Measurements from ENCODE around the gene SCARB2. TPM values are rescaled to one million over a fixed set of nuclear protein-coding genes. Genes with fewer than 3 reads are reported as not detected.

SCARB2 gene
- total and polyA plus RNA-seq, 2 donors (not counting 3 experiments of a cell fraction or from before 2014, with no cell fraction given), result 75.2 to 116 TPM

DNA sequence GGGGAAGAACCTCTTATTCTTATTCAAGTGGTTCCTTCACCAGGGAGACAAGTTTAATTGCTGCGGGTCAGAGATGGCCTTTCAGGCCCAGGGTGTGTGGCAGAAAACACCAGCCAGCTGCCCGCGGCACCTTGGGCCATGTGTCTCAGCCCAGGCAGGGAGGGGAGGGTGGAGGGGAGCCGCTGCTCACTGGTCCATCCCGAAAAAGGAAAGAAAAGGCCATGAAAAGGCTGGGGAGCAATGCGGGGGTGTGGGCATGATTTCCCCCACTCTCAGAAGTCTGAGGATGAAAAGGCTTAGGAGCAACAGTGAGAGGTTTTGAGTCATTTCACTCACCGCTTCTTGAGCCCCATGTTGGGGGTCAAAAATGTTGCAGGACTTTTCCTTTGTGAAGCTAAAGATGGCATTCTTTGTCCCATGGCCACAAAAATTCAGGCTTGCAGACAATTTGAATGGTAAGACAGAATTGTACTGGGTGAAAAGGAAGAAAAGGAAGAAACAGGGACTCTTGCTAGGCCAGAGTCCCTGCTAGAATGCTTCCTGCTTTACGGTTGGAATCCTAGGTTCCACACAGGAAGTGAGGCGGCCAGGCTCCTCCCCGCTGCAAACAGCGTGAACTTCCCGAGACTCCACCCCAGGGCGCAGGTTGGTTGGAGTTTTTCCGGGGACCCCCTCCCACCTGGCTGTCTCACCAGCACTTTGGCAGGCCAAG, 20.5 kb upstream of the SCARB2 start:
- Histone ChIP-seq H3K27ac (ENCODE audit: insufficient read depth, low read depth, low read length) (no peak overlapping the region), H3K79me2 (ENCODE audit: control insufficient read depth, insufficient read depth, low read length) (no peaks in the 10 kb centered on the region), H3K4me1 (ENCODE audit: control insufficient read depth, extremely low read depth, insufficient read depth, low read length) (no peaks in the 10 kb centered on the region), H3K9me3 (replicated peaks; ENCODE audit: control insufficient read depth, insufficient read depth, low read length) (no peaks in the 10 kb centered on the region), H3K27me3 (ENCODE audit: control insufficient read depth in 2 of 2, insufficient read depth in 2 of 2, low read length in 2 of 2) (peaks cover 13 to 25% of the 10 kb centered on the region in 2 experiments), H3K9me1 (replicated peaks; ENCODE audit: control insufficient read depth, extremely low read depth, insufficient read depth, low read length) (no peaks in the 10 kb centered on the region), H2AFZ (ENCODE audit: low read depth, low read length) (no peak overlapping the region), H3K36me3 (ENCODE audit: control insufficient read depth in 2 of 2, extremely low read depth in 1 of 2, insufficient read depth in 2 of 2, low read length in 2 of 2) (no peaks in the 10 kb centered on the region), H3K4me3 (replicated peaks in 1 of 3; ENCODE audit: insufficient read depth in 1 of 3, low read depth in 1 of 3, low read length in 3 of 3) (no peak overlapping the region), H4K20me1 (replicated peaks; ENCODE audit: control insufficient read depth, extremely low read depth, insufficient read depth, low read length) (no peaks in the 10 kb centered on the region), H3K9ac (replicated peaks; ENCODE audit: extremely low read depth, insufficient read depth, low read length) (no peak overlapping the region), H3K4me2 (ENCODE audit: insufficient read depth, low read length) (no peak overlapping the region)
- no peak for FAIRE-seq
- ChIA-PET POLR2A (no interaction called here), CTCF (interaction anchor here (1.6 kb wide), 1 partner anchor 54 kb away, joined by 3 read pairs; no protein-coding TSS in a partner anchor)
- no TSS peak for BruUV-seq (replicated peaks)
- TF ChIP-seq, protein P1, sequence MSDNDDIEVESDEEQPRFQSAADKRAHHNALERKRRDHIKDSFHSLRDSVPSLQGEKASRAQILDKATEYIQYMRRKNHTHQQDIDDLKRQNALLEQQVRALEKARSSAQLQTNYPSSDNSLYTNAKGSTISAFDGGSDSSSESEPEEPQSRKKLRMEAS (IDR thresholded peaks at IDR 0.05; ENCODE audit: insufficient read depth, insufficient read length), result no peak
- no peak for TF ChIP-seq JUN (IDR thresholded peaks at IDR 0.05; ENCODE audit: borderline replicate concordance, insufficient read depth, insufficient read length, low read depth)
- dilution Hi-C loops (cut with MboI; ENCODE audit: extremely low pct_ligation_motif_present, low sequenced_read_pairs) (no loop called here), intact Hi-C loops (cut with micrococcal nuclease) (no loop called here)
- DNase-seq (ENCODE audit: low read depth, low spot score), result no peak

DNA sequence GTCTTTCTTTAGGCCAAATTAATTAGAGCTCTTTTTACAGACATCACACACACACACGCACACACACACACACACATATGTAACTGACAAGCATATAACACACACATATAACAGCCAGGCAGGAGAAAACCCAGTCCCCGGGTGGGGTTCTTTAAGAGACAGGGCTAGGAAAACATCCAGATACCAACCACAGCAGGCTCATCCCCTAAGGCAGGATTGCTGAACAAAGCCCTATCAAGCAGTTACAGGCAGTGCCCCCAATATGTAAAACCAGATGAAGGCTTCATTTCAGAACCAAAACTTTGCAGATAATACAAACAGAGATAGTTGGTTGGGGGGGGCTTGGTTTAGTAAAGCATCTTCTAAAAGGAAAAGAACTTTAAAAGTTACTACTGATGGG, 19.9 kb upstream of the SCARB2 start:
- intact Hi-C loops (cut with micrococcal nuclease) (no loop called here), dilution Hi-C loops (cut with MboI; ENCODE audit: extremely low pct_ligation_motif_present, low sequenced_read_pairs) (no loop called here)
- H3K4me1 ChIP-seq (ENCODE audit: control insufficient read depth, extremely low read depth, insufficient read depth, low read length), result no peaks in the 10 kb centered on the region
- H3K4me2 ChIP-seq (ENCODE audit: insufficient read depth, low read length), result no peak overlapping the region
- DNase-seq (ENCODE audit: low read depth, low spot score) (no peak), FAIRE-seq (no peak)
- POLR2A ChIA-PET, result no interaction called here
- H3K9ac ChIP-seq (replicated peaks; ENCODE audit: extremely low read depth, insufficient read depth, low read length), result no peak overlapping the region
- H3K36me3 ChIP-seq (ENCODE audit: control insufficient read depth in 2 of 2, extremely low read depth in 1 of 2, insufficient read depth in 2 of 2, low read length in 2 of 2), result no peaks in the 10 kb centered on the region
- H3K79me2 ChIP-seq (ENCODE audit: control insufficient read depth, insufficient read depth, low read length), result no peaks in the 10 kb centered on the region
- no peaks in the 10 kb centered on the region for H4K20me1 ChIP-seq (replicated peaks; ENCODE audit: control insufficient read depth, extremely low read depth, insufficient read depth, low read length)
- peaks cover 13 to 22% of the 10 kb centered on the region in 2 experiments for H3K27me3 ChIP-seq (ENCODE audit: control insufficient read depth in 2 of 2, insufficient read depth in 2 of 2, low read length in 2 of 2)
- BruUV-seq (replicated peaks), result no TSS peak
- H3K4me3 ChIP-seq (replicated peaks in 1 of 3; ENCODE audit: insufficient read depth in 1 of 3, low read depth in 1 of 3, low read length in 3 of 3), result no peak overlapping the region
- no peaks in the 10 kb centered on the region for H3K9me1 ChIP-seq (replicated peaks; ENCODE audit: control insufficient read depth, extremely low read depth, insufficient read depth, low read length)
- TF ChIP-seq, protein P1 (IDR thresholded peaks at IDR 0.05; ENCODE audit: insufficient read depth, insufficient read length), result no peak
- TF ChIP-seq FOS (IDR thresholded peaks at IDR 0.05; ENCODE audit: borderline replicate concordance, insufficient read depth, low read length) (no peak), POLR2A (IDR thresholded peaks at IDR 0.05; ENCODE audit: low read depth, low read length) (no peak), MYC (IDR thresholded peaks at IDR 0.05; ENCODE audit: low read depth, low read length) (no peak), POLR2AphosphoS5 (IDR thresholded peaks at IDR 0.05; ENCODE audit: insufficient read depth, low read depth, low read length) (no peak)
- H3K9me3 ChIP-seq (replicated peaks; ENCODE audit: control insufficient read depth, insufficient read depth, low read length), result no peaks in the 10 kb centered on the region
- CTCF ChIA-PET, result interaction anchor here (1.6 kb wide), 1 partner anchor 54 kb away, joined by 3 read pairs; no protein-coding TSS in a partner anchor
- H3K27ac ChIP-seq (ENCODE audit: insufficient read depth, low read depth, low read length), result no peak overlapping the region
- no peak overlapping the region for H2AFZ ChIP-seq (ENCODE audit: low read depth, low read length)
